Central memory CD4-positive, alpha-beta T cell (primary cell): ENCODE measurements around the gene ERBB4.
"Not testable (repeated sequence)": the region's sequence is repeated elsewhere in the genome, so short reads cannot be mapped to it uniquely, and the experiment has no call there.

Experiments used
- DNase-seq: peaks from one replicate; pipeline ENCODE4 v3.0.0; 2022

ERBB4 gene

DNA sequence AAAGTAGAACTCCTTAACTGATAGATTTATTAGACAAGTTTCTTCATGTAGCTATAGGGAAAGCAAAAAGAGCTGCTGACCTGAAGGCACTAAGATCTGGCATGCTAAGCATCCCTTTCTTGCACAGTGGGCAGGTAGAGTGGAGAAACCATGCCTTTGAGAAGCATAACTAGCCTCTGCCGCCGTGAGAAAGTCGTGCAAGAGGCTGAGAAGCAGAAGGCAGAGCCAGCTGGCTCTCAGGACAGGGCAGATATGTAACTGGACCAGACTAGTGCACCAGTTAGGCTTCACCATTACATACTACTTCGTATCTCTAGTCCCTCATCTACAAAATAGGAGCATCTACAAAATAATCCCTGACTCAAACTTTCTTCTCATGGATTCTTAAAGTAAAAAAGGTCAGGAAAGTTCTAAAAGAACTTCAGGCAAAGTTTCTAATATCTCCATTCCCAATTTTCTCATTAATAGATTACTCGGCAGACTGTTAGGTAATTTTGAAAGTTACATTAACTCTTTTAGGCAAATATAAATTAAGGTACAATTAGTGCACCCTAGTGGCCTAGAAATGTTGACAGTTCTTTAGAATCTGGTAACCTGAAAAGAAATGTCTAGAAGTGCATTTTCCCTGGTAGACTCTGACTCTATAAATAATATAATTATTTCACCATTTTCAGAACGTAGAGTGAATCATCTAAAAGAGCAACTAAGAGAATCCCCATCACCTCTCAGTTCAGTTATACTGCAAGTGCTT, 10.3 kb downstream of the ERBB4 start:
- DNase-seq: no peak

DNA sequence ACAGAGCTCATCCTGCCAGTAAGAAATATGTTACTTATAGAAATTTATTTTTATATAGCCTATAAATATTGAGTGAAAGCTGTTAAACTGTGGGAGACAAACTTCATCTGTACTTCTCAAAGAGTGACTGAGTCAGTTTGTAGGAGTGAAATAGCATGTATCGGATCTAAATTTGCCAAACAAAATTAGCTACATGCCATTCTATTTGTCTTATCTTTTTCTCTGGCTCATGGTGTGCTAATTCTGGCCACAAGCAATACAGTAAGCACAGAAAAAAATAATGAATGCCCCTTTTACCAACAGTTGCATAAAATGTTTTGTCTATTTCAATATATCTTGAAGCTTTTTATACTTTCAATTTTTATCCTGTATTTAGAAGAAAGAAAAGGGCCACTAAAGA, 12.5 kb downstream of the ERBB4 start:
- no peak for DNase-seq

DNA sequence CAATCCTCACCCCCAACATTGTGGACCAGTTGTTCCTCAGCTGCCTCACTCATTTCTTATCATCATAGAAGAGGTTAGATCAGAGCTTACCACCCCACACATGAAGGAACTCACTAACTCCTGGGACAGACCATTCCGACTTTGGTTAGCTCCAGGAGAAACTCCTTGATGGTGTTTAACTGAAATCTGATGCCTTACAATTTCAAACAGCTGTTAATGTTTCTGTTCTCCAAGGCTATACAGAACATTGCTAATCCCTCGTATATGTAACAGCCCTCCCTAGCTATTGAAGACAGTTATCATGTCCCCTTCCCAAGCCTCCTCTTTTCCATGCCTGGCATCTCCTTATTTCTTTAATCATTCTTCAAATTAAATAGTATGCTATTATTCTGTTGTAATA, 14.8 kb downstream of the ERBB4 start:
- no peak for DNase-seq

DNA sequence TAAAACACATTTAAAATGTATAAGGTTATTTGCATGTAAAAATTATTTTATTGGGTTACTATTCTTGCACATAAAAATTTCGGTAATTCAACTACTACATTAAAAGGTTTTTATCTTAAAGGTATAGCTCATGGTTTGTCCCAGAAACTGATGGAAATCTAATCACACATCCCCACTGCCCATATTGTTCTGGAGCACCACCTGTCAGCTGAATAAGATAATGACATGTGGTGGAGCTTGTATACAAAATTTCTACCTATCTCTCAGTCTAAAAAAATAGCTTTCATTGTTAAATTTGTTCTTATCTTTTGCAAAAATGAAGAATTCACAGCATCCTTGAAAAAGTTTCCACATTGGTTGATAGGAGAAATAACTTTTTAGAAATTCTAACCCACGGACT, 18.3 kb downstream of the ERBB4 start:
- DNase-seq: no peak

DNA sequence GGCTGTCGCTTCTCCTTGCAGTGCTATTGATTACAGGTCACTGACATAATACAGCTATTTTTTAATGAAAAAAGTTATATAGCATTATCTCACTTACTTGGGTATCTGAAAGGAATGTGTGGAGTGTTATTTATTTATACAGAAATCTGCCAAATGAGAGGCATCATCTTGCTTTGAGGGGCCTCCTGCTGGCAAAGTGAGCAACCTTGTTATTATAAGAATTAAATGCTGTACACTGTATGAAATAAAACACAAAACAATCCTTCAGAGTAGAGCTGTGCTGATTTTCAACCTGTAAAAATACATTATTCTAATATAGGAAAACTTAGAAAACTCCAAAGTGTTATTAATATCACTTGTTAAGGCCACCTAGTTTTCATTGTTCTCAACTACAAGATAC, 20.9 kb downstream of the ERBB4 start:
- DNase-seq: no peak

DNA sequence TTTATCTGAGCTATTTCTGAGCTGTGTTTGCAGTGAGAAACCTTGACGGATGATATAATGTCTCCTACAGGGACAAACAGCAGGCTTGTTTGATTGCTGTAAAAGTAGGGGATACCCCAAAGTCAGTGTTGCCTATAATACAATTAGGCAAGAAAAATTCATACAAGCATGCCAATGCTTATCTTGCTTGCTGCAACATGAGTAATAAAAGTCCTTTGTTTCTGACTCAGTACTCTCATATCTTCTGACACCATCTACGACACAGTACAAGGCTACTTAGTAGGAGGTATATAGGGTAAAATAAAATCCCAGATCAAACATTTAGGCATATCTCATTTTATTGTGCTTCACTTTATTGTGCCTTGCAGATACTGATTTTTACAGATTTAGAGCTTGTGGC, 33.0 kb downstream of the ERBB4 start:
- DNase-seq: no peak

- DNase-seq: no peak
These were observed 43.6 kb downstream of the ERBB4 start for GRCh38 chr2:212495046-212495445.

DNA sequence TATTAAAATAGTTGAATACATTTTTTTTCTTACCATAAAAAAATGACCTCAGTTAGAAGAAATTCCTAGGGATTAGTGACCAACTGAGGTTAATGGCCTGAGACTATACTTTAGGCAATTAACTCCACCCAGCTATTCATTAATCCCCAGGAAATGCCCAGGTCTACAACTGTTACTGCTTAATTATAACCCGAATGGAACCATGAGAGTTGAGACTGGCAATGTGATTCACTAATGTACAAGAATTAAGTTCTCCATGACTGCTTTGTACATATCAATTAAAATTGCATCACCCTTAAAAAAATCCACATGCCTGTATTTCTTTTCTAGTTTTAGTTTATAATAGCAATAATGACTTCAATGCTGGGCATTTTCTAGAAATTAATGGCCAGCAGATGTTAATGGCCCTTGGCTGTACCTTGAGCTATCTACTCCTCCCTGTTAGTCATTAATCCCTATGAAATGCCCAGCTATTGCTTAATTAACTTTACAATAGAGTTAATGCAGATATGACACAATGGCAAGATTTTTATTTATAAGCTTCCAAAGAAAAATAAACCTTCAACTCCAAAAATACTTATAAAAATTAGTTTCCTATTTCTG, 44.1 kb downstream of the ERBB4 start:
- no peak for DNase-seq

- DNase-seq: no peak
These were observed 48.8 kb downstream of the ERBB4 start for GRCh38 chr2:212489719-212490346.

GRCh38 chr2:212488611-212489010, 50.0 kb downstream of the ERBB4 start:
- DNase-seq: no peak

- DNase-seq: no peak
These were observed 54.0 kb downstream of the ERBB4 start for GRCh38 chr2:212484563-212485080.

- DNase-seq: no peak
These were observed 58.2 kb downstream of the ERBB4 start for GRCh38 chr2:212480447-212480846.

- no peak for DNase-seq
These were observed 61.0 kb downstream of the ERBB4 start for GRCh38 chr2:212477571-212477970.

- DNase-seq: no peak
These were observed 65.4 kb downstream of the ERBB4 start for GRCh38 chr2:212473211-212473610.

- not testable (repeated sequence) for DNase-seq
These were observed 71.1 kb downstream of the ERBB4 start for GRCh38 chr2:212467551-212467950.

DNA sequence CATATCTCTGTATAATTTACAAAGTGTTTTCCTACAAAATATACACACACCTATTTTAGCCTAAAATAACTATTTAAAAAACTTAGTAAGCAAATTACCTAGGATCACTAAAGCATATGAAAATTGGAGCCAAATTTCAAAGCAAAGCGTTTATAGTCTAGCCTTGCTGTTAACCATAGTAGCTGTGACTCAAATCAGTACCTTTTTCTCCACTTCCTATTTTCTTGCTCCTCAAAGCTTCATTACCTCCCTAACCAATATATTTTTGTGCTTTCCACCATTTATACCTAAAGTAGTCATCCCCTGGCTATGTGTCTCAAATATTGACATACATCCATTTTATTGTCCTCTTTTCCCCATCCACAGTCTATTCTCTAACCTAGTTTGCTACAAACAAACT, 73.1 kb downstream of the ERBB4 start:
- no peak for DNase-seq

- not testable (repeated sequence) for DNase-seq
These were observed 76.9 kb downstream of the ERBB4 start for GRCh38 chr2:212461708-212462107.

GRCh38 chr2:212454149-212454548, 84.5 kb downstream of the ERBB4 start:
- no peak for DNase-seq

DNA sequence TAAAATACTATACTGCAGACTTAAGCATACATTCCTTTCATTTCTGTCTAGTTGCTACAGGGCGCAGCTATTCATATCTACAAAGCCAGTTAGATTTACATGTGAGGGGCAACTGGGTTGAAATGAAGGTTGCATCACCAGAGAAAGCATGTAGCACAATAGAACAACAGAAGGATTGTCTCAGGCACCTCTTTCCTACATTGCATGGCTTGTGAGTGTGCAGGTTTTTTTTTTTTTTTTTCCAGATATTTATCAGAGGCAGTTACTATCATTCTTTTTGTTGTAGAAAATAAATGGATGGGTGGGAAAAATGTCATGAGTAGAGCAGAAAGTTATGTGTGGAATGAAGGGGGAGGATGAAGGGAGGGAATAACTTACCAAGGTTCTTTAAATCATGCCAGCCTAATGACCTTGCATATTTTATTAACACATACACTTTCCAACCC, 86.8 kb downstream of the ERBB4 start:
- no peak for DNase-seq

- no peak for DNase-seq
These were observed 89.9 kb downstream of the ERBB4 start for GRCh38 chr2:212448698-212449097.

- DNase-seq: no peak
These were observed 96.8 kb downstream of the ERBB4 start for GRCh38 chr2:212441821-212442220.

DNA sequence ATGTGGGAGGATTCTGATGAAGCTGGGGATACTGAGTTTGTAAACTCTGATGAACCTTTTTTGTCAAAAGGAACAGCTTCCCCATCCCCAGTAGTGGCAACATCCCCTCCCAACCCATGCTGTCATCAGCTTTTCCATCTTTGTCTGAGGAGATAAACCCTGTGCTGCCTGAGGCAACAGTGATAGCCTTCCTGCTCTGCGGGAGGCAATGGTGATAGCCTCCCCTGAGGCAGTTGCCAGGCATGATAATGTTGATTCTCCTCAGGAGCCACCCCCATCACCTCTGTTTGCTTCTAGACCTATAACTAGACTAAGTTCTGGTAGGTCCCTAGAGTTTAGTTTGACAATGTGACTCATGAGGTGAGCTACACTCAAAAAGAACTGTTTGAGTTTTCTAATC, 97.5 kb downstream of the ERBB4 start:
- no peak for DNase-seq

DNA sequence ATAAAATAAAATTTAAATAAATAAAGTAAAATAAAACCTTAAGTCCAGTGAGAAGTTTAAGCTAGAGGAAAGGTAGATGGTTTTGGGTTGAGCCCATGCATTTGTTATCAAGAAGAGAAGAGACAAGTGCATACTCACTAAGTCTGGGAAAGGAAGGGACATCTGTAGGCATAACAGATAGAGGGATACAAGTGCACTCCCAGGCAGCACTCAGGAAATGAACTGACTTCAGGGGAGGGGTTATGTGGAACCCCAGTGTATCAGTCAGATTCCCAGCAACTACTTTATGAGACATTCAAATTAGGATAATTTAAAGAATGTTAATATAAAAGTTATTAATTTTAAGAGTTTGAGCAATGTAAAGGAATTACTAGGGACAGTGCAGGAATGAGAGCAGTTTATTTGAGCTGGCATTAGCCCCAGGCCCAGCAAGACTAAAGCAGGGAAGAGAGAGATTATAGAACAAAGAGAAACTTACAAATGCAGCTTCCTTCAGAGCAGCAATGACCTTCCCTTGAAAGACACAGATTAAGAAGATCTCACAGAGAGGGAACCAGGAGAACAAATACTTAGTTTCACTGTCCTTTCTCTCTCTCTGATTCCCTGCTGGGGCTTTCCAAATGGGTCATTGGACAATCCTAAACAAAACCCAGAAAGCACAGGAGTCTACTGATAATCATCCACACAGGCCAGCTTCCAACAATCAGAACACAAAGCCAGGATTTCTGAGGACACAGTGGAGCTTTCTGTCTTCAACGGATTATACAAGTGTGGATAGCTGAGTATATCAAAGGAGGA, 109.7 kb downstream of the ERBB4 start:
- no peak for DNase-seq
